Sigmoid colon (tissue), 7 donors: Measurements from ENCODE around the gene CAMTA1. TPM values are rescaled to one million over a fixed set of nuclear protein-coding genes. Genes with fewer than 3 reads are reported as not detected.

Source experiments
- DNase-seq: peaks from one replicate; pipeline ENCODE4 v3.0.0-alpha.2; 2019
- H3K27ac ChIP-seq, 4 donors: fragments of 200-600 bp; sonication (generic); one replicate each; pipeline ENCODE4 v1.5.1; 2016 to 2019; ENCODE audit warnings: mild to moderate bottlenecking in 1 of 4
- H3K27me3 ChIP-seq, 3 donors: fragments of 200-600 bp; sonication (generic); one replicate each; pipeline ENCODE4 v1.5.1; 2019; ENCODE audit warnings: mild to moderate bottlenecking in 1 of 3
- H3K36me3 ChIP-seq, 4 donors: fragments of 200-600 bp; sonication (generic); one replicate each; pipeline ENCODE4 v1.5.1; 2016 to 2019
- H3K4me1 ChIP-seq, 4 donors: fragments of 200-600 bp; sonication (generic); one replicate each; pipeline ENCODE4 v1.5.1; 2017 to 2019
- H3K4me3 ChIP-seq, 4 donors: fragments of 200-600 bp; sonication (generic); one replicate each; pipeline ENCODE4 v1.5.1; 2017 to 2019; ENCODE audit warnings: mild to moderate bottlenecking in 2 of 4, moderate library complexity in 1 of 4
- H3K9me3 ChIP-seq, 4 donors: fragments of 200-600 bp in 3 of 4; sonication (generic) in 3 of 4; one replicate each; pipeline versions ENCODE4 v1.5.1 to v1.6.1; 2013 to 2019
- EP300 ChIP-seq, 4 donors: sonication (generic); formaldehyde crosslinking; IDR thresholded peaks; one replicate each; pipeline ENCODE4 v1.6.1; 2017; ENCODE audit warnings: antibody characterized with exemption in 4 of 4
- POLR2A ChIP-seq, 2 donors: fragments of 450-650 bp; IDR thresholded peaks; one replicate each; pipeline ENCODE4 v1.6.1; 2016; ENCODE audit warnings: antibody characterized with exemption in 2 of 2, mild to moderate bottlenecking in 2 of 2, moderate library complexity in 2 of 2
- POLR2AphosphoS5 ChIP-seq, 4 donors: sonication (generic); formaldehyde crosslinking; IDR thresholded peaks; one replicate each; pipeline ENCODE4 v1.6.1; 2017; ENCODE audit warnings: antibody characterized with exemption in 4 of 4
- WGBS, 2 donors: extraction: QIAGEN DNeasy Blood & Tissue Kit; methylation state at CpG; one replicate each; pipeline ENCODE4 v1.1.7; 2013; 5-methylcytosine and 5-hydroxymethylcytosine counted together
- intact Hi-C: fragments of 100-400 bp; cut with DNase I; formaldehyde crosslinking; loops from one replicate; pipeline ENCODE4 v1.15.1; 2023
- polyA plus RNA-seq, 3 donors: library from polyadenylated mRNA; stranded (reverse); fragments of 200-250 nt; gene quantifications; one replicate each; pipeline ENCODE4 v1.2.3, GENCODE V29; 2013
- total RNA-seq, 4 donors: library from RNA; depleted of rRNA; stranded (reverse); fragments of >200 nt; gene quantifications; one replicate each; pipeline ENCODE4 v1.1.0, GENCODE V29; 2016
- TF ChIP-seq, protein P1 (sequence below), 4 experiments: fragments of 450-650 bp in 3 of 4; fragments of 200-600 bp in 1 of 4; IDR thresholded peaks; one replicate each; pipeline ENCODE4 v1.5.1; 2016 to 2019; ENCODE audit warnings: antibody characterized with exemption in 4 of 4, mild to moderate bottlenecking in 3 of 4, moderate library complexity in 2 of 4
- donor health status: healthy with polysubstance abuse.
- donor health status: Bipolar disorder and iron deficiency.
- donor health status: healthy.

Gene CAMTA1
- total and polyA plus RNA-seq, 7 donors, result 97.9 to 196 (median 177) TPM

DNA sequence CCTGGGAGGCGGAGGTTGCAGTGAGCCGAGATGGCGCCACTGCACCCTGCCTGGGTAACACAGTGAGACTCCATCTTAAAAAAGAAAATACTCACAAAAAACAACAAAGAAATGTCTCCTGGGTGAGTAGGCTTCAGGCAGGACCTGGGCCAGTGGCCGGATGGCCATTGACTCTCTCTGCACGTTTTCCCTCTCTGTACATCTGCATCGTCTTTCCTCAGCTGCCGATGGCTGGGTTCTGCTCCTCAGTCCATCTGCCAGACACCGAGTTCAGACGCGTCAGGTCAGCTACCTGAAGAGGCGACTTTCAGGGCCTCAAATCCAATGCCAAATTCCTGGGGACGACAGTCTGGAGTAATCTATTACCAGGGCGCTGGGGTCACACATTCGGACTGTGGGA lies 199.3 kb downstream of the CAMTA1 start:
- no peaks in the 10 kb centered on the region for H3K9me3 ChIP-seq
- H3K4me1 ChIP-seq, result no peaks in the 10 kb centered on the region
- no peaks in the 10 kb centered on the region for H3K36me3 ChIP-seq
- H3K4me3 ChIP-seq, result no peak overlapping the region
- 87% methylated on average over 14 of the region's 14 CpGs for WGBS, 2 donors
- peaks cover 0 to 8% (median 5%) of the 10 kb centered on the region in 3 donors for H3K27me3 ChIP-seq
- no peak for DNase-seq
- intact Hi-C loops, result no loop called here
- no peak overlapping the region for H3K27ac ChIP-seq
- TF ChIP-seq POLR2AphosphoS5 (IDR thresholded peaks at IDR 0.05) (no peak), POLR2A (IDR thresholded peaks at IDR 0.05) (no peak), EP300 (IDR thresholded peaks at IDR 0.05) (no peak)
- TF ChIP-seq, protein P1, sequence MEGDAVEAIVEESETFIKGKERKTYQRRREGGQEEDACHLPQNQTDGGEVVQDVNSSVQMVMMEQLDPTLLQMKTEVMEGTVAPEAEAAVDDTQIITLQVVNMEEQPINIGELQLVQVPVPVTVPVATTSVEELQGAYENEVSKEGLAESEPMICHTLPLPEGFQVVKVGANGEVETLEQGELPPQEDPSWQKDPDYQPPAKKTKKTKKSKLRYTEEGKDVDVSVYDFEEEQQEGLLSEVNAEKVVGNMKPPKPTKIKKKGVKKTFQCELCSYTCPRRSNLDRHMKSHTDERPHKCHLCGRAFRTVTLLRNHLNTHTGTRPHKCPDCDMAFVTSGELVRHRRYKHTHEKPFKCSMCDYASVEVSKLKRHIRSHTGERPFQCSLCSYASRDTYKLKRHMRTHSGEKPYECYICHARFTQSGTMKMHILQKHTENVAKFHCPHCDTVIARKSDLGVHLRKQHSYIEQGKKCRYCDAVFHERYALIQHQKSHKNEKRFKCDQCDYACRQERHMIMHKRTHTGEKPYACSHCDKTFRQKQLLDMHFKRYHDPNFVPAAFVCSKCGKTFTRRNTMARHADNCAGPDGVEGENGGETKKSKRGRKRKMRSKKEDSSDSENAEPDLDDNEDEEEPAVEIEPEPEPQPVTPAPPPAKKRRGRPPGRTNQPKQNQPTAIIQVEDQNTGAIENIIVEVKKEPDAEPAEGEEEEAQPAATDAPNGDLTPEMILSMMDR (IDR thresholded peaks at IDR 0.05), result no peak

DNA sequence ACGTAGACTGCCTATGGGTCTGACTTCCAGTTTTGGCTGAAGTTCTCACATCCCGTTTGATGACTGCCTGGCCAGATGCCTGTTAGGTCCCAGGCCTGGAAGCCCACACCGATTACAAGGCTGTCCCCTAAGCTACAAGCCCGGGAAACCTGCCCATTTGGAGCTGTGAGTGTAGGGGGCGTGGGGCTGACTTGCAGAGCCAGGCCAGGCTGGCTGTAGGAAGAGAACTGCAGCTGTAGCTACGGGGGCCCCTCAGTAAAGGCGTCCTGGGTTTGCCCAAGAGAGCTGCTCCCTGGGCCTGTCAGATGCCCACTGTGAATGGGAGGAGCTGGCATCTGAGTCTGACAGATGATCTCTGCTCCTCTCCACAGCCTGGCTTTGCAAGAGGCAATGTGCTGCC lies 199.7 kb downstream of the CAMTA1 start:
- TF ChIP-seq POLR2A (IDR thresholded peaks at IDR 0.05) (no peak), POLR2AphosphoS5 (IDR thresholded peaks at IDR 0.05) (no peak), EP300 (IDR thresholded peaks at IDR 0.05) (no peak)
- TF ChIP-seq, protein P1 (IDR thresholded peaks at IDR 0.05), result no peak
- intact Hi-C loops, result no loop called here
- no peak overlapping the region for H3K4me3 ChIP-seq

DNA sequence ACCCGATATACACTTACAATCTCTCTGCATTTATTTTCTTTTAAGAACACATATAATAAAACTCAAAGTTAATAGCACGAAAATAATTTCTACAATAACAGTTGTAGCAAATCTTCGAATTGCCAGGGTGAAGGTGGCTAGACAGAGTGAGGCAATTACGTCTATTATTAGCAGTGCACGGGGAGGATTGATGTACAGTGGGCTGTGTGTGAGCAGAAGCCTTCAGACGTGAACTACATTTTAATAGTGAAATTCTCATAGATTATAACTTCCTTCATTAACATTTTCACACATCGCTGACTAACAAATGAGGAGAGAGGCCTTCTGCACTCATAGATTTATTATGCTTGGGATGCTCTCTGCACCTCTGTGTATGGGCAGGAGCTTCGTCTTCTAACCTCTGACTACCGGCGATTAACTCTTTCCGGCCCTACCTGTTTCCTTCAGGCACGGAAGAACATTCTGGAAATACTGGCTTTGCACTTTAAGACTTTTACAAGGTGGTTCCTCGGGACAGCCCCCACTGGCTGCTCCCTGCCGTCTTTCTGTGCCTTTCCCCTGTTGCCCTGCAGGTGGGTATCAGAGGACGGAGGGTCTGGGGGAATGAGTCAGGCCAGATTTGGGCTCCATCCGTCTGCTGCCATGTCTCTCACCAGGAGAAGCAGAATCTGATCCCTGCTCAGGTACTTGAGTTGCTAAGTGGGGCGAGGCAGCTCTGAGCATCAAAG lies 200.5 kb downstream of the CAMTA1 start:
- no peaks in the 10 kb centered on the region for H3K36me3 ChIP-seq
- H3K27me3 ChIP-seq, result peaks cover 0 to 8% (median 5%) of the 10 kb centered on the region in 3 donors
- TF ChIP-seq EP300 (IDR thresholded peaks at IDR 0.05), result no peak
- TF ChIP-seq POLR2AphosphoS5 (IDR thresholded peaks at IDR 0.05), result no peak
- TF ChIP-seq, protein P1 (IDR thresholded peaks at IDR 0.05), result no peak
- no peak for TF ChIP-seq POLR2A (IDR thresholded peaks at IDR 0.05)
- DNase-seq, result no peak
- H3K4me3 ChIP-seq, result no peak overlapping the region
- WGBS, 2 donors, result 83 to 85% methylated on average over 17 of the region's 17 CpGs
- no peaks in the 10 kb centered on the region for H3K9me3 ChIP-seq
- H3K4me1 ChIP-seq, result no peaks in the 10 kb centered on the region
- intact Hi-C loops, result no loop called here
- no peak overlapping the region for H3K27ac ChIP-seq

More for the DNA sequence above, 199.7 kb downstream of the CAMTA1 start:
- 62 to 68% methylated on average over 7 of the region's 7 CpGs for WGBS, 2 donors
- peaks cover 0 to 8% (median 5%) of the 10 kb centered on the region in 3 donors for H3K27me3 ChIP-seq
- no peaks in the 10 kb centered on the region for H3K36me3 ChIP-seq
- no peaks in the 10 kb centered on the region for H3K9me3 ChIP-seq
- no peak overlapping the region for H3K27ac ChIP-seq
- DNase-seq, result no peak
- H3K4me1 ChIP-seq, result no peaks in the 10 kb centered on the region

DNA sequence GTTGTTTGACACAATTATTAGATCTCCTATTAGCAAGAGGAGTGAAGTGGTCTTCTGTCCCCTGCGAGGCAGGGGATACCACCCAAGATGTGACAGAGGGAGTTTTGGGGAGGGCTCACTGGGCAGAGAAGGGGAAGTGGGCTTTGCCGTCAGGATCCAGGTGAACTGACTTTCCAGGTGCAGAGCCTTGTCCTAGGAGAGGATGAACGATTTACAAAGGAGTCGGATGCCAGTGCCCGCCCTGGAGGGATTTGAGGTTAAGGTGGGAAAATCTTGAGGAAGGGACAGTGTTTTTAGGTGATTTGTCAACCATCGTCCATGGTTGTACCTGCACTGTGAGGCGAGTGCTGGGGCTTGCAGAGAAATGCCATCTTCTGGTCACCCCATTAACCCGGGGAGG lies 201.0 kb downstream of the CAMTA1 start:
- TF ChIP-seq, protein P1 (IDR thresholded peaks at IDR 0.05), result no peak
- no peak for TF ChIP-seq POLR2AphosphoS5 (IDR thresholded peaks at IDR 0.05)
- no peak for TF ChIP-seq EP300 (IDR thresholded peaks at IDR 0.05)
- TF ChIP-seq POLR2A (IDR thresholded peaks at IDR 0.05), result no peak
- intact Hi-C loops, result no loop called here
- Histone ChIP-seq H3K4me3 (no peak overlapping the region), H3K36me3 (no peaks in the 10 kb centered on the region), H3K27ac (no peak overlapping the region), H3K4me1 (no peaks in the 10 kb centered on the region), H3K27me3 (peaks cover 0 to 8% (median 5%) of the 10 kb centered on the region in 3 donors), H3K9me3 (no peaks in the 10 kb centered on the region)
- no peak for DNase-seq
- WGBS, 2 donors, result 87 to 89% methylated on average over 8 of the region's 8 CpGs
